GM19463 (cell line): ENCODE data around the gene SLC35F3.
A peak's percentile ranks its signal among the peaks of the same experiment; 100 is the strongest.
"Not testable (repeated sequence)": the region's sequence is repeated elsewhere in the genome, so short reads cannot be mapped to it uniquely, and the experiment has no call there.

Source experiments
- ATAC-seq: cut with Tn5 transposase; IDR thresholded peaks from one replicate; pipeline ENCODE4 v1.9.1; 2021; ENCODE audit warnings: mild to moderate bottlenecking, moderate library complexity; ENCODE audit not compliant: unreplicated experiment

Gene SLC35F3

DNA sequence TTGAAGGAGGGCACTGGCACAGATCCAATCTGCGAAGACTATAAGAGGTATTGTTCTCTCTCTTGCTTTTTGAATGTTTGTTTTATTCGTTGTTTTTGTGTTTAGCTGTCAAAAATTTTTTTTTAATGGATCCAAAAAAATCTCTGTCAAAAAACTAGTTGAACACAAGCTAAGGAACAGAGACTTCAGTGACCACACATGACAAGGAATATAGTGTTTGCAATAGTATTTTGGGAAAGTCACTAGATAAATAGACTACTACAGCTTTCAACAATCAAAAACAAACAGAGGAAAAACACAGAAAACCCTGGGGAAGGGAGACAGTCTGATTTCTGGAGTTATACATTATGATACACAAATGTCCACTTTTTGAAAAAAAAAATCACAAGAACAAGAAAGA is 431.9 kb downstream of the SLC35F3 start:
- no peak for ATAC-seq

DNA sequence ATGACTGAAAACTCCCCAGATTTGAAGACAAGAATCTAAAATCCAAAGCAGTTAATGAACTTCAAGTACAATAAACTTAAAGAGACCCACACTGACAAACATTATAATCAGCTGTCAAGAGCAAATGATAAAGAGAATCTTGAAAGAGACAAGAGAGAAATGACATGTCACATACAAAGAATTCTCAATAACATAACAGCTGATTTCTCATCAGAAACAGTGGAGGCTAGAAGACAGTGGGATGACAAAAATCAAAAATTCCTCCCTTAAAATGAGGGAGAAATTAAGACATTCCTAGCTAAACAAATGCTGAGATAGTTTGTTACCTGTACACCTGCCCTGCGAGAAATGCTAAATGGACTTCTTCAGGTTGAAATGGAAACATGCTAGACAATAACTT is 432.8 kb downstream of the SLC35F3 start:
- no peak for ATAC-seq

DNA sequence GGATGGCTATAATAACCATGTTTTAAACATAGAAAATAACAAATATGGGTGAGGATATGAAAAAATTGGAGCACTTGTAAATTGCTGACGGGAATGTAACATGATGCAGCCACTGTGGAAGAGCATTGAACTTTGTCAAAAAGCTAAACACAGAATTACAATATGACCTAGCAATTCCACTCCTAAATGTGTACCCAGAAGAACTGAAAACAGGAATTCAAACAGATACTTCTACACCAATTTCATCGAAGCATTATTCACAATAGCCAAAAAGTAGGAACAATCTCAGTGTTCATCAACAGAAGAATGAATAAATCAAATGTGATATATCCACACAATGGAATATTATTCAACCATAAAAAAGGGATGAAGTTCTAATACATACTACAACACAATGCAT is 436.1 kb downstream of the SLC35F3 start:
- no peak for ATAC-seq

DNA sequence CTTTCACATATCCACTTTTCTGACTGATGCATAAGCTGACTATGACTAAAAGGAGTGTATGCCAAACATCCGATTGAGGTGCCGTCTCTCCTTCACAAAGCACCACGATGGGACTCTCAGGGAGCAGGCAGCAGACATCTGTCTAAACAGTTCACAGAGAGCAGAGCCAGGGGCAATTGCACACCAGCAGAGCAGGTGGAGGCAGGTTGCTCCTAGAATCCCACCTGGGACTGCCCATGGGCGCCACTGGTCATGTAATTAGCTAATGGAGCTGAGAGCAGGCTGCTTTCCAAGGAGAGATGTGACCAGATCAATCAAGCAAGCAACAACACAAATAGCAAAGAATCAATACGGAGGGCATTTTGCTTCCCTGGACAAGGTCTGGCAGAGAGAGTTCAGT is 438.3 kb downstream of the SLC35F3 start:
- no peak for ATAC-seq

DNA sequence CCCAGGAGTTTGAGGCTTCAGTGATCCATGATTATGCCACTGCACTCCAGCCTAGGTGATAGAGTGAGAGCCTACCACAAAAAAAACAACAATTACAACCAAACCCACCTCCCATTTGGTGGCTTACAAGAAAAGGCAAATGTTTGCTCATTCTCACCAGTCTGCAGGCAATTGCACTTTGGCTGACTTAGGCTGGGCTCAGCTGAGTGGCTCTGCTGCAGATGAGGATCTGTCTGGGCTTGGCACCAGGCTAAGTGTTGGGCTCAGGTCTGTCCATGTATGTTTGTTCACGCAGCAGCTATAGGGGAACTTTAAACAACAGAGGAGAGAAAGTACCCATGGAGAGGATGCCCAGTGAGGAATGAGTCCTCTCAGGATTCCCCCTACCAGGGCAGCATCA is 440.8 kb downstream of the SLC35F3 start:
- ATAC-seq, result no peak

DNA sequence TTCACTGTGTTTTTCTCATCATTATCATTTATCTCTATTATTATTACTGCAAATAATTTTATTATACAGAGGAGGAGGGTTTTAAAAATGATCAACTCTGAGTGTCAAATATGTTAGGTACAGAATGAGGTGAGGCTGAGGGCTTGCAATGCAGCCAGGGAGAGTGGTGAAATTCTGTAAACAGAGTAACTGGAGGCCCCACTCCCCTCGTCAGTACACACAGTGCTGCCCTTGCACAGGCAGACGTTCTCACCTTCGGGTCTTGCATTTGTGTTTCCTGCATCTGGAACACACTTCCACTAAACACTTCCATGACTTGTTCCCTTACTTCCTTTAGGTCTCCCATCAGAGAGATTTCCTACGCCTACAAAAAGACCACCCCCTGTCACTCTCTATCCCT is 444.5 kb downstream of the SLC35F3 start:
- no peak for ATAC-seq

DNA sequence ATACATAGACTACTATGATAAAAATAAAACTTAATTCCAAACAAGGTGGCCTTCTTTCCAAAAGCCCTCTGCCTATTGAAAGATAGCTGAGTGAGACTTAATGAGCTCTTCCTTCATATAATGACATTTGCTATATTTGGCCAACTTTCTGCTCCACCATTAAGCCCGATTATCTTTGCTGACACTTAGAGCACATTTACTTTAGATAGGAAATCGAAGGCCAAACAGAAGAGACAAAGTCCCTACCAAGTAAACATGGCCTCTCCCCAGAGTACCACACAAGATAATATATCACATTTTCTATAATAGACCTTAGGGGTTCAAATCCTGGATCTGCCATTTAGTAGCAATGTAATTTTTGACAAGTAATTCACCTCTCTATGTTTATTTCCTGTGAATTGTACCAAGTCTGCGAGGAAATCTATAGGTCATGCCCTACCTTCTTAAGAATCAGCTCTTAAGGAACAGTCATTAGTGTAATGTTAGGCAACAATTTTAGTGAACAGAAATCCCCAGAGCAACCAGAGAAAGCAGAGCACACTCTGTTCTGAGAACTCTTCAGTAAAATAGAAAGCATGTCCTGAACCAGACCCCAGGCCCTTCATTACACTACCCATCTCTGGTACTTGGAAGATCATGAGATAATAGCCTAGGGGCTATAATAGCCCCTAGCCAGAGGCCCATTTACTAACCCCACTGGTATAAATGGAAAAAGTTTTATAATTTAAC is 451.5 kb downstream of the SLC35F3 start:
- ATAC-seq, result no peak

DNA sequence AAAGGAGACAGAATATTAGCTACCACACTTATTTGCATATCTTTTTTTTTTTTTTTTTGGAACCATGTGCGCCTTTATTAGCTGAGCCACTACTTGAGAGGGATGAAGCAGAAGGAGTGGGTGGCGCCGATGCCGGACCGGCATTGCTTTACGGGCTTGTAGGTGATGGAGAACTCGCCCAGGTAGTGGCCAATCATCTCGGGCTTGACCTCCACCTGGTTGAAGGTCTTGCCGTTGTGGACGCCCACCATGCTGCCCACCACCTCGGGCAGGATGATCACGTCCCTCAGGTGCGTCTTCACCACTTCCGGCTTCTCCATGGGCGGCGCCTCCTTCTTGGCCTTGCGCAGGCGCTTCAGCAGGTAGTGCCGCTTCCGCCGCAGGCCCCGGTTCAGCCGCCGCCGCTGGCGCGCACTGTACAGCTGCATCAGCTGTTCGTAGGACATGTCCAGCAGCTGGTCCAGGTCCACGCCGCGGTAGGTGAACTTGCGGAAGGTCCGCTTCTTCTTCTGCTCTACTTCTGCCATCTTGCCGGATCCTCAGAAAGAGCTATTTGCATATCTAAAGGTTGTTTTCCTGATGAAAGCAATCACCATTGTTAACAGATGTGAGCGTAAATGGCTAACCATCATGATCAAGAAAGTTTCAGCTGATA is 452.3 kb downstream of the SLC35F3 start:
- not testable (repeated sequence) for ATAC-seq

DNA sequence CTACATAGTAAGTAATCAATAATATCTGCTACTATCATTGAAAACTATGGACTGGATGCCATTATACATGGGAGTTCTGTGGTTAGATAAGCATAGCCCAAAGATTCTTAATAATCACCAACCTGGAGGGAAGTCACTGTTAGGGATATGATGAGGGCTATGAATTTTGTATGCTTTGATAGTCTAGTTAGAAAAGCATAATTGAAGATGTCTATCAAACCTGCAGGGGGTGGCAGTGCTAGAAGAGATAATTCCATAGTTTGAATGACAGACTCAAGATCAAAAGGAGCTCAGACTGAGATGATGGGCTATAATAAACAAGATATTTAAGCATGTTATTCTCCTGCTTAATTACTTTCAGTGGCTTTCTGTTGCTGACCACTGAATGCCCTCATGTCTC is 453.4 kb downstream of the SLC35F3 start:
- no peak for ATAC-seq

DNA sequence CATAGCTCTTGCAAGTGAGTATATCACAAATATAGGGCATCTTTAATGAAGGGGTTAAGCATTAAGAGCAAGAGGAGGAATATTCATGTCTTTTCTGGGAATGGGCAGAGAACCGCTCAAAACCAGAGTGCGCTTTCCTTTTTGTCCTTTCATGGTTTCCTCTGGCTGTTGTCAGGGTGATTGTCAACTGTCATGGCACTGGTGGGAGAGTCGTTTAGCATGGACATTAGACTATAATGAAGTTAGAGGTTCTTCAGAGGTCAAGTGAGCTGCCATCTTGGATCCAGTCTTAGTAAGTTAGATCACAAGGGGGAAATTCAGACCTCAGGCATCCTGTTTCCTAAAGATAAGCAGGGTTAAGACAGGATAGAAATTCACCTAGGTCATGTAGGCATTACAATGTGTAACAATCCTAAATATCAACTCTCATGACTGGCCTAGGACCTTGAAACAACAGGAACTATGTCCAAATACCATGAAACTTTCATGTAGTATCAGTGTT is 456.7 kb downstream of the SLC35F3 start:
- ATAC-seq, result no peak

DNA sequence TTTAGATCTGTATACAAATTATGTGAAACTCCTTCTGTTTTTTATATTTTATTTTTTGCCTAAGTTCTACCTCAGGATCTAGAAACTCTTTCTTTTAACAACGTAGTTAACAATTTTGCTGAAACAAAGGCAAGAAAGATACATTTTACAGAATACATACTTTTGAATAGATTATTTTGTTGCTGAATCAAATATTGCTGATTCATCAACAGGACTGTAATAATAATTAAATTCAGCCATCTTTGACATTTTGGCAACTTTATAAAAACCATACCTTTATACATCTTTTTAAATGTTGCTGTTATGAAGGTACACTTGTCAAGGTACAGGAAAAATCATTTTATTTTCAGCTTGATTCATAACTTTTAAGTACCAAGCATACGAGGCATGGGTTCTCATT is 458.1 kb downstream of the SLC35F3 start:
- ATAC-seq, result no peak

DNA sequence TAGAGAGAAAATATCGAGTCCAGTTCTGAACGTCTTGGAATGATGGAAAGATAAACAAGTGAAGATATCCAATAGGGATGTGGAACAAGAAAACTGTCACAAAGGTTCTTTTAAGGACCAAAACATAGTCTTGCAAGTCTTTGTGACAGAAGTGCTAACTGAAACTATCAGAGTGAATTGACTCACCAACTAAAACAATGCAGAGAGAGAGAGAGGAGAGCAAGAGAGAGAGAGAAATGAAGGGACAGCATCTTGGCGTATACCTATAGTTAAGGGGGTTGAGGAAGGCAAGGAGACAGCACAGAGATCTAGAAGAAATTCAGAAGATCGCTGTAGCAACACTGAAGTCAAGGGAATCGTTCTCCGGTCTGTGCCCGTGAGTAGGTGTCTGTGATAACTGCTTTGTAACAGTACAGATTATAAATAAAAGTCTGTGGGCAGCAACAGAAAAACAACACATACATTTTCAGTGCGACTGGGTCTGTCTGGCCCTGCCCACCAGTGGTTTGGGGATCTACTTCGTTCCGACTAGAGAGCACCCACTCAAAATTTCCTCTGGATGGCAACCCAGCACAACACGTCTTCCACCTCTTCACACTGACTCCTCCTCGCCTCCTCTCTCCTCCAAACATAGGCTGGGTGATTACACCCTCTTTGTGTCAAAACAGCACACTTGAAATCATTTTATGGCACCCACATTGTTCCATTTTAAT is 464.0 kb downstream of the SLC35F3 start:
- no peak for ATAC-seq

DNA sequence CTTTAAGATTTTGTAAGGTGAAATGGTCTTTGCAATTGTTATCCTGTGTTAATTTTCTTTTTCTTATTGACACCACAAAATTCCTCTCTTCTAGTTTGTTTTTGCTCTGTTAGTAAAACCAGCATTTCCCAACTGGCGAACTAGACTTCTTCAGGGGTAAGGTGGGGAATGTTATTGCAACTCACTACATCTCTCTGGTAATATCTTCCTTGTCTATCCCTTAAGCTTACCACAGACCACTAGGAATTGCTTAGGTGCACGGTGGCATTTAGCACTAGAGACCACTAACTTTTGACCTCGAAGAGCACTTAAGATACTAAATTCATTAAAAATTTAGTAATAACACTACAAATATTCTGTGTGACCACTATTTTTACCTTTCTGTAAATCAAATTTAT is 464.6 kb downstream of the SLC35F3 start:
- ATAC-seq, result no peak

DNA sequence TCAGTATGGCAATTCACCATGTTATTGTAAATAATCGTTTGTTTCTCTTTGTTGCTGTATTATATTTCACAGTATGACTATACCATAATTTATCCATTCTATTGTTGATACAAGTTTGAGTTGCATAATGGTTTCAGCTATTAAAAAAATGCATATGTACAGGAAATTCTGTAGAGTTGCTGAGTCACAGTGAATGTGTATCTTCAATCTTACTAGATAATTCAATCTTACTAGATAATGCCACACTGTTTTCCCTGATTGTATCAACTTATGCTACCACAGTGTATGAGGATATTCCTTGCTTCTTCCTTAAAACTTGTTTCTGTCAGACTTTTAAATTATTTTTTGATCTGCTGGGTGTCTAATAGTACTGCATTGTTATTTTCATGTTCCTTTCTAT is 465.3 kb downstream of the SLC35F3 start:
- no peak for ATAC-seq

DNA sequence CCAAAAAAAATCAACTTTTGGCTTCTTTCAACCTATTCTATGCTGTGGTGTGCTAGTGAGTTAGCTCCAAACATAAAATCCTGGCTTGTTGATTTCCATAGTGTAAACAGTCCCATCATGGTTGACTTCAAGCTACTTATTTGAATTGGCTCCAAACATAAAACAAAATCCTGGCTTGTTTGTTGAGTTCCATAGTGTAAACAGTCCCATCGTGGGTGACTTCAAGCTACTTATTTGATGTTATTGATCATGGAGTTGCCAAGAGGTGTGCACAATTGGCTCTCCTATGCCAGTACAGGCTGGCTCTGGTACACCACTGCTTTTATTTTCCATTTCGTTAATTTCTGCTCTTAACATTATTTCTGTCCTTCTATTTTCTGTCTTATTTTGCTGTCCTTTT is 466.9 kb downstream of the SLC35F3 start:
- no peak for ATAC-seq

DNA sequence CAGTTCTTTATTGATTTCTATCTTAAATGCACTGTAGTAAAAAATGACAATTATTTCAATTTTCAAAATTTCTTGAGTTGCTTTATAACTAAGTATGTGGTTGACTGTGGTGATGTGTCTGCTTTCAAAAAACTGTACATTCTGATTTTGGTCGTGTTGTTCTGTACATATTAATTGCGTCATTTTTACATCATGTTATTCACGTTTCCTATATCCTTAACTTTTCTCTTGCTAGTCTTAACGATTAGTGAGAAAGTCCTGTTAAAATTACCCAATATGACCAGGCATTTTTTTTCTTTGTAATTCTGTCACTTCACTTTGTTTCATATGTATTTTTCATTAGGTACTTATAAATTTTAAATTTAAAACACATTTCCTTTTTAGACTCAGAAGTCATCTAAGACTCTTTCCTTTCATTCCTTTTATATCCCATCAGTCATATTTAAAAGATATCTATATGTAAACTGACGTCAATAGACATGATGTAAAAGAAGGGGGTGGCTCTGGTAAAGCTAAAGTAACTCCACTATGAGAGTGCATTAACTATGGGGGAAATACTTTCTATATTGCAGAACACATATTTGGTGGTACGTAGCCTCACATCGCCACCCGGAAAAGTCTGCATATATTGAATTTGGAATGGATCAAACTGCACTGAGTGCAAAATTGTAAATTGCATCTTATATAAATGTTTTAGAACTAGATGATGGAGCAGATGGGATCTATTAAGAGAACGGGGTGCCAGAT is 467.7 kb downstream of the SLC35F3 start:
- no peak for ATAC-seq

DNA sequence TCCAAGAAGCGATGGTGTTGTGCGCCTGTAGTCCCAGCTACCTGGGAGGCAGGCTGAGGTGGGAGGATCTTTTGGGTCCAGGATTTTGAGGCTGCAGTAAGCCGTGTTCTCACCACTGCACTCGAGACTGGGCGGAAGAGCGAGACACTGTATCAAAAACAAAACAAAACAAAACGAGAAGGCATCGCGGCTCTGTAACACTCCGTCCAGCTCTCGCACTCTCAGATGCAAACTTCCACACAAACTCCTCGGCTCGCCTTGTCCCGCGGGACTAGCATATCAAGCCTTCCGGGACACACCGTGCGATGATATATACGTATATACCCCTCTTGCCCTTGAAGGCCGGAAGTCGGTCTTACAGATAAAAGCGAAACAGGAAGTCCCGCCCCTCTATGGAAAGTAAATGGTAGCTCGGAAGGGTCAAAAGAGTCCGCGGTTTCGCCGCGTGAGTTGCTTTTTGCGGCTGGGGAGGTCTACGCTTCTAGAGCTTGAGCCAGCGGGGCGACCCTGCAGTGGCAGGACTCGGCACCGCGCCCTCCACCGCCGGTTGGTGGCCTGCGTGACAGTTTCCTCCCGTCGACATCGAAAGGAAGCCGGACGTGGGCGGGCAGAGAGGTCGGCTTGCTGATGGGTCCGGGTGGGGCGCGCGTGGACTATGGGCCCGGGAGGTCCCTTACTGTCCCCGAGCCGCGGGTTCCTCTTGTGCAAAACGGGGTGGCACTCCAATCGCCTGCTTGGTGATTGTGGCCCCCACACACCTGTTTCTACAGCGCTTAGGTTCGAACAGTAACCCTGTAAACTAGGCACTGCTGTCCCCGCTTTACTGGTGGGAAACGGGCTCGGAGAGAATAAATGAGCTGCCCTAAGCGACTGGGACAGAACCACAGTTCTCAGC is 468.8 kb downstream of the SLC35F3 start, which contains the start of gene COA6:
Gene COA6 (plus strand): TSS at position 393 of the 895 bp plus-strand sequence. CDS start 11 bp downstream, at position 404.
- peak; percentile 87 for ATAC-seq

DNA sequence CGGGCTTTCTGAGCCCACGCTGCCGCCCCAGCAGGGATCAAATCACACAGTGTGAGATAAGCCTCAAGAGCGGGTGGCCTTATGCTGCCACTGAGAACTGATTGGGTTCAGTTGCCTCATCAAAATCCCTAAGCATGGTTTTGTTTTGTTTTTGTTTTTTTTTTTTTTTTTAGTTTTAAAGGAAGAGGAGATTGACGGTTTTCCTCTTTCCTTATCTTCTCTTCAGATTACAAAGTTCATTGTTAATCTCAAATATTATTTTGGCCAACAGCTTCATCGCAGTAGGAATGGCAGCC is 469.4 kb downstream of the SLC35F3 start:
- peak; percentile 11 for ATAC-seq
